Medulla oblongata (tissue), 1 donor: Measurements from ENCODE around the gene ARSK.

Source experiments
- DNase-seq: peaks from one replicate; pipeline ENCODE4 v3.0.0-alpha.2; 2015; ENCODE audit errors: extremely low spot score

ARSK gene

GRCh38 chr5:95554647-95555548, at the start of gene ARSK, which contains the start of gene SKIC3:
ARSK (plus strand) TSS chr5:95555101; CDS start chr5:95555279, 178 bp downstream.
SKIC3 (minus strand) TSS chr5:95554977; CDS start chr5:95547150, 7,827 bp downstream.
- peak; percentile 99 for DNase-seq

- no peak for DNase-seq
These were observed 46.4 kb upstream of the ARSK start for GRCh38 chr5:95508550-95508949.

GRCh38 chr5:95511606-95512005, 43.3 kb upstream of the ARSK start:
- no peak for DNase-seq

- DNase-seq = no peak
These were observed 36.5 kb upstream of the ARSK start for GRCh38 chr5:95518417-95518816.

- DNase-seq = no peak
These were observed 35.8 kb upstream of the ARSK start for GRCh38 chr5:95519151-95519550.

GRCh38 chr5:95519681-95520080, 35.2 kb upstream of the ARSK start:
- DNase-seq = no peak

- DNase-seq = no peak
These were observed 34.7 kb upstream of the ARSK start for GRCh38 chr5:95520206-95520605.

GRCh38 chr5:95524423-95524822, 30.5 kb upstream of the ARSK start:
- DNase-seq = no peak

- DNase-seq = no peak
These were observed 28.0 kb upstream of the ARSK start for GRCh38 chr5:95526871-95527270.

GRCh38 chr5:95528565-95528964, 26.3 kb upstream of the ARSK start:
- DNase-seq = no peak

- DNase-seq = no peak
These were observed 24.5 kb upstream of the ARSK start for GRCh38 chr5:95530416-95530815.

GRCh38 chr5:95531491-95531890, 23.4 kb upstream of the ARSK start:
- no peak for DNase-seq

GRCh38 chr5:95532415-95532814, 22.5 kb upstream of the ARSK start:
- no peak for DNase-seq

GRCh38 chr5:95533106-95533505, 21.8 kb upstream of the ARSK start:
- DNase-seq = no peak

GRCh38 chr5:95533761-95534160, 21.1 kb upstream of the ARSK start:
- no peak for DNase-seq

GRCh38 chr5:95537501-95537900, 17.4 kb upstream of the ARSK start:
- DNase-seq = no peak

- DNase-seq = no peak
These were observed 11.7 kb upstream of the ARSK start for GRCh38 chr5:95543017-95543705.

GRCh38 chr5:95549030-95549429, 5.9 kb upstream of the ARSK start:
- DNase-seq = no peak

GRCh38 chr5:95554331-95554646, 612 bp upstream of the ARSK start:
- no peak for DNase-seq

- DNase-seq = peak; percentile 24
These were observed 652 bp downstream of the ARSK start for GRCh38 chr5:95555553-95555952.

GRCh38 chr5:95557841-95558240, 2.9 kb downstream of the ARSK start:
- no peak for DNase-seq

- DNase-seq = no peak
These were observed 7.4 kb downstream of the ARSK start for GRCh38 chr5:95562282-95562681.

- DNase-seq = no peak
These were observed 8.5 kb downstream of the ARSK start for GRCh38 chr5:95563367-95563766.
